C4-2B (cell line): ENCODE results near the gene ITPKB.

Experiments used
- ZFX ChIP-seq: fragments of 450-650 bp; IDR thresholded peaks from 2 replicates; pipeline ENCODE4 v1.6.1; 2017
- TF ChIP-seq, protein P1 (sequence below): fragments of 450-650 bp; conservative IDR thresholded peaks from 2 replicates; pipeline ENCODE4 v1.5.1; 2017; ENCODE audit warnings: mild to moderate bottlenecking

DNA sequence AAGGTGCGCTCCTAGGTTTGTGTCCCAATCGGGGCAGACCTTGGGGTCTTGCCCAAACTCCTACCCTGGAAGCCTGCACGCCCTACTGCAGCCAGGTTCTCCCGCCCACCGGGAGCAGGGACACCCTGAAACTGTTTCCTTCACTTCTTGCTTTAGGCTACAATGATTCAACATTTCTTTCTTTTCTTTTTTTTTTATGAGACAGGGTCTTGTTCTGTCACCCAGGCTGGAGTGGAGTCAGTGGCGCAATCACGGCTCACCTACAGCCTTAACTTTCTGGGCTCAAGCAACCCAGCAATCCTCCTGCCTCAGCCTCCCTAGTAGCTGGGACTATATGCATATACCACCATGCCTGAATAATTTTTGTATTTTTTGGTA, 75.8 kb downstream of the ITPKB start:
- TF ChIP-seq, protein P1, sequence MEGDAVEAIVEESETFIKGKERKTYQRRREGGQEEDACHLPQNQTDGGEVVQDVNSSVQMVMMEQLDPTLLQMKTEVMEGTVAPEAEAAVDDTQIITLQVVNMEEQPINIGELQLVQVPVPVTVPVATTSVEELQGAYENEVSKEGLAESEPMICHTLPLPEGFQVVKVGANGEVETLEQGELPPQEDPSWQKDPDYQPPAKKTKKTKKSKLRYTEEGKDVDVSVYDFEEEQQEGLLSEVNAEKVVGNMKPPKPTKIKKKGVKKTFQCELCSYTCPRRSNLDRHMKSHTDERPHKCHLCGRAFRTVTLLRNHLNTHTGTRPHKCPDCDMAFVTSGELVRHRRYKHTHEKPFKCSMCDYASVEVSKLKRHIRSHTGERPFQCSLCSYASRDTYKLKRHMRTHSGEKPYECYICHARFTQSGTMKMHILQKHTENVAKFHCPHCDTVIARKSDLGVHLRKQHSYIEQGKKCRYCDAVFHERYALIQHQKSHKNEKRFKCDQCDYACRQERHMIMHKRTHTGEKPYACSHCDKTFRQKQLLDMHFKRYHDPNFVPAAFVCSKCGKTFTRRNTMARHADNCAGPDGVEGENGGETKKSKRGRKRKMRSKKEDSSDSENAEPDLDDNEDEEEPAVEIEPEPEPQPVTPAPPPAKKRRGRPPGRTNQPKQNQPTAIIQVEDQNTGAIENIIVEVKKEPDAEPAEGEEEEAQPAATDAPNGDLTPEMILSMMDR = no peak
- TF ChIP-seq ZFX = no peak
